IPS-15b (cell line): Measurements from ENCODE around the gene SPPL3.

Experiments
- H3K27me3 ChIP-seq: one replicate; pipeline ENCODE4 v1.6.1; 2013; ENCODE audit warnings: low read length; ENCODE audit not compliant: control insufficient read depth, insufficient read depth
- H3K36me3 ChIP-seq: one replicate; pipeline ENCODE4 v1.6.1; 2013; ENCODE audit warnings: low read length; ENCODE audit not compliant: control insufficient read depth, insufficient read depth
- H3K4me1 ChIP-seq: one replicate; pipeline ENCODE4 v1.6.1; 2013; ENCODE audit warnings: mild to moderate bottlenecking, low read length; ENCODE audit not compliant: control insufficient read depth, insufficient read depth
- H3K4me3 ChIP-seq: one replicate; pipeline ENCODE4 v1.5.1; 2013; ENCODE audit warnings: low read depth, low read length
- H3K9ac ChIP-seq: one replicate; pipeline ENCODE4 v1.6.1; 2013; ENCODE audit warnings: low read depth, mild to moderate bottlenecking, low read length
- H3K9me3 ChIP-seq: one replicate; pipeline ENCODE4 v1.6.1; 2013; ENCODE audit warnings: mild to moderate bottlenecking, low read length; ENCODE audit not compliant: control insufficient read depth, insufficient read depth

Gene SPPL3

DNA sequence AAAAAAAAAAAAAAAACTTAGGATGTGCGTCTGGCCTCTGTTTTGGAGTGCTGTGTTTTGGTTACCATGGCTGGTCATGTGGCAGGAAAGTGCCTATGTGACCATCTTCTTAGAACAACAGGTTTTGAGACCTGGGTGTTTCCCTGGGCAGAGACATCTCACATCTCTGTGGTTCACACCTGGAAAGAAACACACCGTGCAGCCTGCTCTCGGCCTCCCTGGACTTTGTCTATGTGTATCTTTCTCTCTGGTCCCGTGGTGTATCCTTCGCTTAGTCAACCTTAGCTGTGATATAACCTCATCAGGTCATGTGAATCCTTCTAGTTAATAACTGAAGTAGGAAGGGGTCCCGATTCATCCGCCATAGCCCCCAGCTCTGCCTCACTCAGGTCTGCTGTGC lies 155.9 kb downstream of the SPPL3 start:
- no peaks in the 10 kb centered on the region for H3K27me3 ChIP-seq
- H3K9me3 ChIP-seq = no peaks in the 10 kb centered on the region
- no peak overlapping the region for H3K9ac ChIP-seq
- no peak overlapping the region for H3K4me3 ChIP-seq
- no peaks in the 10 kb centered on the region for H3K4me1 ChIP-seq
- no peaks in the 10 kb centered on the region for H3K36me3 ChIP-seq

- no peak overlapping the region for H3K9ac ChIP-seq
- no peaks in the 10 kb centered on the region for H3K36me3 ChIP-seq
- H3K9me3 ChIP-seq = no peaks in the 10 kb centered on the region
- H3K4me1 ChIP-seq = no peaks in the 10 kb centered on the region
- H3K4me3 ChIP-seq = no peak overlapping the region
- H3K27me3 ChIP-seq = no peaks in the 10 kb centered on the region
These were observed 159.2 kb downstream of the SPPL3 start for GRCh38 chr12:120744922-120745493.

DNA sequence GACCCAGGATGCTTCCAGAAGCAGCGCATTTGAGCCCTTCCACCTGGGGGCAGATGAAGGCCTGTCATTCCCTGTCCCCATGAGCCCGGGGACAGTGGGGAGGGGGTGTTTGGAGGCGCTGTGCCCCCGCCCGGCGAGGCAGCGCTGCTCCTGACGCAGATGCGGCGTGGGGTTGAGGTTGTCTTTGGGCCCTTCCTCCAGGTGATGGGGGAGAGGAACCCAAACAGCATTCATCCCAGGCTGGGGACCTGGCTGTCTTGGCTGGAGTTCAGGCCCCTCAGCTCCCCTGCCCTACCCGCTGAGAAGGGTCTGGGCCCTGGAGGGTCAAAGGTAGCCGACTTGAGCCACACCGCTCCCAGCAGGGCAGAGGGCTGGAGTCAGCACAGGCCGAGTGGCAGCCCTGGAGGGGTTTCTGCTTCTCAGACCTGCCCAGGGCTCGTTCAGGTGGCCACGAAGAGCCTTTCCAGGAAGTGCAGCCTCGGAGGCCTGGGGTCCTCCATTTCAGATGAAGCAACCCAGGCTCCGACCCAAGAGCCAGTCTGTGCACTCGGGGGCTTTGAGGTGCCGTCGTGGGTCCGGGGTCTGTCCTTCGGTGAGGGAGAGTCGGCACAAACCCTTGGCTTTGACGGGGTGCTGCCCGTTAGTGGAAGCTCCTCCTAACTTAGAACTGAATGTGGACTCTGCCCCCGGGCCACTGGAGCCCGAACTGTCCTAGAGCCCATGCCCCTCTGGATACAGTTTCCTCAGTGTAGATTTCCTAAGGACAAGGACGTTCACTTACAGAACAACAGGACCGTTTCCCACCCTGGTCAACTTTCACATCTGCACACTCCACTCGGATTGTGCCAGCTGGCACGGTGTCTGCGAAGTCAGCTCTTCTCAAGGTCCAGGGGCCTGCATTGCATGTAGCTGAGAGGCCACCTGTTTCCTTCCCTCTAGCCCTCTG lies 162.4 kb downstream of the SPPL3 start:
- Histone ChIP-seq H3K27me3 (no peaks in the 10 kb centered on the region), H3K36me3 (no peaks in the 10 kb centered on the region), H3K4me1 (no peaks in the 10 kb centered on the region), H3K9me3 (no peaks in the 10 kb centered on the region), H3K4me3 (no peak overlapping the region), H3K9ac (no peak overlapping the region)

DNA sequence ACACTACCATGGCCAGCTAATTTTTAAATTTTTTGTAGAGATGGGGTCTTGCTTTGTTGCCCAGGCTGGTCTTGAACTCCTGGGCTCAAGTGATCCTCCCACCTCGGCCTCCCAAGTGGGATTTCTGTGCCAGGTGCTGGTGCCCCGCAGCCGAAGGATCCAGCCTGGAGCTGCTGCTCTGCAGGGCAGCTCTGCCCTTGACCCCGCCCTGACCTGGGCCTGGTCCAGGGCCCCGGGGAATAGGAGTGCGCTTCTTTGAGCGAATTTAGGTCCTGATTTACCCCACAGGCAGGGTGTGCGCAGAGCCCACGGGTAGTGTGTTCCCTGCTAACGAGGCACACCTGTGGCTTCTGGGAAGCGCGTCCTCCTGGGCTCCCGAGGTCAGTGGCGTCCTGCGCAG lies 163.3 kb downstream of the SPPL3 start:
- Histone ChIP-seq H3K36me3 (no peaks in the 10 kb centered on the region), H3K4me3 (no peak overlapping the region), H3K9ac (no peak overlapping the region), H3K9me3 (no peaks in the 10 kb centered on the region), H3K27me3 (no peaks in the 10 kb centered on the region), H3K4me1 (no peaks in the 10 kb centered on the region)

DNA sequence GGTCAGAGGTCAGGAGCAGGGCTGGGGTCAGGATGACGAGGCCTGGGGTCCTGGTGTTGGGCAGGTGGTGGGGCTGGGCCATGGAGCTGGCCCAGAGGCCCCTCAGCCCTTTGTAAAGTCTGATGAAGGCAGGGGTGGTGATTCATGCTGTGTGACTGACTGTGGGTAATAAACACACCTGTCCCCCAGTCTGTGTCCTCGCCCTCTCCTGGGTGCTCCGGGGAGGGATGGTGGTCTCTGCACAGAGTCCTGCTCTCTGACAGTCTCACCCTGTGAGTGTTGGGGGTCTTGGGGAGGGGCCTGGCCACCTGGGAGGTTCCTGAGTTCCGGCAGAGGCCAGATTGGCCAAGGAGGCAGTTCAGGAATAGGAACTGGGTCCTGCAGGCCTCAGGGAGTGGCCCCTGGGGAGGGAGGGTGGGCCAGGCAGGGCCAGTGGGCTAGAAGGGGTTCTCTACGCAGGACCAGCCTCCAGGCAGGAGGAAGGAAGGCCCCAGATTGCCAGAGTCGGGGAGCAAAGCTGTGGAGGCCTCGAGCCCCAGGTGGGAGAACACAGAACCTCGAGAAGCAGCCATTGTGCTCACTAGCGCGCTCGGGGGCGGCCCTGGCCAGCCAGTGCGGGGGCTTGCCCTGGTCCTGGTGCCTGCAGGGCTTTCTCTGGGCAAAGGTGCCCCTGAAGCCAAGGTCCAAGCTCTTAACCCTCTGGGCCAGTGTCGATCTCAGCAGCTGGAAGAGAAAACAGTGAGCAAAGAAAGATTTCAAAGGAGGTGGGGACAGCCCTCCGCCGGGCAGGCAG lies 164.1 kb downstream of the SPPL3 start:
- no peaks in the 10 kb centered on the region for H3K27me3 ChIP-seq
- no peak overlapping the region for H3K9ac ChIP-seq
- H3K9me3 ChIP-seq = no peaks in the 10 kb centered on the region
- no peaks in the 10 kb centered on the region for H3K36me3 ChIP-seq
- no peaks in the 10 kb centered on the region for H3K4me1 ChIP-seq
- H3K4me3 ChIP-seq = no peak overlapping the region

- H3K9ac ChIP-seq = no peak overlapping the region
- no peaks in the 10 kb centered on the region for H3K27me3 ChIP-seq
- no peak overlapping the region for H3K4me3 ChIP-seq
- H3K4me1 ChIP-seq = no peaks in the 10 kb centered on the region
- H3K9me3 ChIP-seq = no peaks in the 10 kb centered on the region
- peaks cover under 1% of the 10 kb centered on the region for H3K36me3 ChIP-seq
These were observed 165.0 kb downstream of the SPPL3 start for GRCh38 chr12:120739031-120739762.

DNA sequence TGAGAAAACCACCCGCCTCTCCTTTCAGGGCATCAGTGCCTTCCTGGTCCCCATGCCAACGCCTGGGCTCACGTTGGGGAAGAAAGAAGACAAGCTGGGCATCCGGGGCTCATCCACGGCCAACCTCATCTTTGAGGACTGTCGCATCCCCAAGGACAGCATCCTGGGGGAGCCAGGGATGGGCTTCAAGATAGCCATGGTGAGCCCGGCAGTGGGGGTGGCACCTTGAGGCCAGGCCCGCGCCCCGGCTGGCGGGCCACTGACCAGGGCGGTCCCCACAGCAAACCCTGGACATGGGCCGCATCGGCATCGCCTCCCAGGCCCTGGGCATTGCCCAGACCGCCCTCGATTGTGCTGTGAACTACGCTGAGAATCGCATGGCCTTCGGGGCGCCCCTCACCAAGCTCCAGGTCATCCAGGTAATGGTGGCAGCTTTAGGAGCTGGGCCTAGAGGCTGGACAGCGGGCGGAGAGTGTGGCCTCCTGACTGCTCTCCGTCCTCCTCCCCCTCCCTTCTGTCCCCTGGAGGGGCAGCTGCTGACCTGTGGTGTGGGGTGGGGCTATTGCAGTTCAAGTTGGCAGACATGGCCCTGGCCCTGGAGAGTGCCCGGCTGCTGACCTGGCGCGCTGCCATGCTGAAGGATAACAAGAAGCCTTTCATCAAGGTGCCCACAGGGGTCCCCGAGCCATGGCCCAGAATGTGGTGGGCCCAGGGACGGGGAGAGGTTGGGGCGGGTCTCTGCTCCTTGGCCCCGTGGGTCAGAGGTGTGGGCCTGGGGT lies 165.7 kb downstream of the SPPL3 start:
- Histone ChIP-seq H3K27me3 (no peaks in the 10 kb centered on the region), H3K4me3 (no peak overlapping the region), H3K9me3 (no peaks in the 10 kb centered on the region), H3K9ac (no peak overlapping the region), H3K4me1 (no peaks in the 10 kb centered on the region), H3K36me3 (peaks cover 2% of the 10 kb centered on the region)

DNA sequence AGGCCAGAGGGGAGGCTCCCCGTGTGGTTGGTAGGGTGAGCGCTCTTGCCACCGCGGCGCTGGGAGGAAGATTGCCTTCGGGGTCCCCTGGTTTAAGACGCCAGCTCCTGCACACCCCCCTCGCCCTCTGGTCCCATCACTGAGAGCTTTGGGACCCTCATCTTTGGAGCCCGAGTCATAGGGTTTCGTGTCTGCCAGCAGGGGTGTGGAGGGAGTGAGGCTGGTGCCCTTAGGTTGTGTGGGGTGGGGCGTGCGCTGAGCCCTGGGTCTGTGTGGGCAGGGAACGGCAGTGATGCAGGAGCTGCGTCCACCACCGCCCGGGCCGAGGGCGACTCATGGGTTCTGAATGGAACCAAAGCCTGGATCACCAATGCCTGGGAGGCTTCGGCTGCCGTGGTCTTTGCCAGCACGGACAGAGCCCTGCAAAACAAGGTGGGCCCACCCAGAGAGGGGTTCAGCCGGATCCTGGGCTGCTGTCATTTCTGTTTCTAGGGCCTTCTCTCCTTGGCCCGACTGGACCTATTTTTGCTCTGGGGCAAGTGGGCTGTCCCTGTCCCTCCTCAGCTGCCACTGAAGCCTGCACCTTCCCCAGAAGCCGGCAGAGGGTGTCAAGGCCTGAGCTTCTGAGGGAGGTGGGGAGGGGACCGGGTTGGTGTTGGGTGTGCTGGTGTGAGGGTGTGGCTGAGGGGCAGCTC lies 166.5 kb downstream of the SPPL3 start:
- Histone ChIP-seq H3K9ac (no peak overlapping the region), H3K36me3 (peaks cover 2% of the 10 kb centered on the region), H3K4me1 (no peaks in the 10 kb centered on the region), H3K9me3 (no peaks in the 10 kb centered on the region), H3K27me3 (no peaks in the 10 kb centered on the region), H3K4me3 (no peak overlapping the region)

DNA sequence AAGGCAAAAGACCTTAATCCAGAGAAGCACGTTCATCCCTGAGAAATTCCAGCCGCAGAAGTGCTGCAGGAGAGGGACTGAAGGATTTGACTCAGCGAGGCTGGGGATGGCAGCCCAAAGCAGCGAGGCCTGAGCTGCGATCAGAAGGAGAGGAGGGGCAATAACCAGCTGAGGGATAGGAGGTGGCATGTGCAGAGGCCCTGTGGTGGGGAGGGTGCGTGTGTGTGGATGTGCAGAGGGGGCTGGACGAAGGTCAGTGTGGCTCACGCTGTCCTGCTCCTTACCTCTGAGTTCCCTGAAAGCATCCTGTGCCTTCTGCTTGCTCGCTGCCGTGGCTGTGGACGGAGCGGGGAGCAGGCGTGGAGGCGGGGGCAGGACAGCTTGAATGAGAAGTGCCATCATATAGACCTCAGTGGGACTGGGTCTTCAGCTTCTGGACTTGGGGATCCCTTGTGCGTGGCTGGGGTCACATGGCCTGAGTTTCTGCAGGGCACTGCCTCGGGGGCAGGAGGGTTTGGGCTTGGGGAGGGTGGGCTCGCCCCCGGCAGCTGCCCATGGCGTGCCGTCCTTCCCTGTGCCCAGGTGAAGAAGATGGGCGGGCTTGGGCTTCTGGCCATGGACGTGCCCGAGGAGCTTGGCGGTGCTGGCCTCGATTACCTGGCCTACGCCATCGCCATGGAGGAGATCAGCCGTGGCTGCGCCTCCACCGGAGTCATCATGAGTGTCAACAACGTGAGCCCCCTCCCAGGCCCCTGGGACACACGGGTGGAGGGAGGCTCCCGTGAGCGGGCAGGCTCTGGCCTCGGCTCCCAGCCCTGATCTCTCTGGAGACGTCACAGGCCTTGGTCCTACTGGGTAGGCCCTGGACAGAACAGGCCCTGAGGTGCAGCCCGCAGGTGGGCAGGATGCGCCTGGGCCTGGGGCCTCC lies 167.5 kb downstream of the SPPL3 start:
- no peak overlapping the region for H3K4me3 ChIP-seq
- peaks cover 2% of the 10 kb centered on the region for H3K36me3 ChIP-seq
- H3K27me3 ChIP-seq = no peaks in the 10 kb centered on the region
- H3K9ac ChIP-seq = no peak overlapping the region
- no peaks in the 10 kb centered on the region for H3K4me1 ChIP-seq
- no peaks in the 10 kb centered on the region for H3K9me3 ChIP-seq

DNA sequence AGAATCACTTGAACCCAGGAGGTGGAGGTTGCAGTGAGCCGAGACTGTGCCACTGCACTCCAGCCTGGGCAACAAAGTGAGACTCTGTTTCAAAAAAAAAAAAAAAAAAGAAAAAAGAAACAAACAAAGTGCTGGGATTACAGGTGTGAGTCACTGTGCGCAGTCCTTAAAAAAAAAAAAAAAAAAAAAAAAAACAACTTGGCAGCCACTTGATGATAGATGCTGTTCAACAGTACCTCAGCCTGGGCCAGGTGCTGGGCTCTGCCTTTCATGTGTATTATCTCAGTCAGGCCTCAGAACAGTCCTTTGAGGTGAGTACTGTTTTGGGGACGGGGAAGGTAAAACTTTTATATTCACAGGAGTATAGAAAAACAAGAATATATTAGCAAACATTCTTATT lies 169.0 kb downstream of the SPPL3 start:
- Histone ChIP-seq H3K4me3 (no peak overlapping the region), H3K27me3 (no peaks in the 10 kb centered on the region), H3K9ac (no peak overlapping the region), H3K9me3 (no peaks in the 10 kb centered on the region), H3K4me1 (no peaks in the 10 kb centered on the region), H3K36me3 (peaks cover 5% of the 10 kb centered on the region)
